Left colon (tissue), 2 donors: ENCODE data around the gene BCL7B. TPM values are rescaled to one million over a fixed set of nuclear protein-coding genes. Genes with fewer than 3 reads are reported as not detected.
"Not testable (repeated sequence)": the region's sequence is repeated elsewhere in the genome, so short reads cannot be mapped to it uniquely, and the experiment has no call there.

Experiments
- ATAC-seq: fragments of 200-7000 bp; cut with Tn5 transposase; one replicate; pipeline ENCODE4 v1.9.1; 2020; ENCODE audit warnings: mild to moderate bottlenecking, moderate library complexity
- DNase-seq, 2 donors: peaks; one replicate each; pipeline ENCODE4 v3.0.0-alpha.2; 2020
- intact Hi-C, 2 donors: fragments of 100-400 bp; cut with DNase I in 1 of 2; cut with micrococcal nuclease in 1 of 2; formaldehyde crosslinking; loops; one replicate each; pipeline versions ENCODE4 v1.11.2 to v1.14.0; 2022; cut with DNase I, micrococcal nuclease
- total RNA-seq, 2 donors: library from RNA; stranded (reverse); fragmentation: NEBNext Ultra II Directional; extraction: Animal tissue kit (Norgen Biotek cat#: 25700); gene quantifications; one replicate each; pipeline ENCODE4 v1.2.1, GENCODE V29; 2021
- donor health status: DM: no; HTN: no; CAD: no.
- donor health status: DM: yes; HTN: yes; CAD: no.

Gene BCL7B
- total RNA-seq, 2 donors from 2014 or later = 59.0 to 60.8 TPM

DNA sequence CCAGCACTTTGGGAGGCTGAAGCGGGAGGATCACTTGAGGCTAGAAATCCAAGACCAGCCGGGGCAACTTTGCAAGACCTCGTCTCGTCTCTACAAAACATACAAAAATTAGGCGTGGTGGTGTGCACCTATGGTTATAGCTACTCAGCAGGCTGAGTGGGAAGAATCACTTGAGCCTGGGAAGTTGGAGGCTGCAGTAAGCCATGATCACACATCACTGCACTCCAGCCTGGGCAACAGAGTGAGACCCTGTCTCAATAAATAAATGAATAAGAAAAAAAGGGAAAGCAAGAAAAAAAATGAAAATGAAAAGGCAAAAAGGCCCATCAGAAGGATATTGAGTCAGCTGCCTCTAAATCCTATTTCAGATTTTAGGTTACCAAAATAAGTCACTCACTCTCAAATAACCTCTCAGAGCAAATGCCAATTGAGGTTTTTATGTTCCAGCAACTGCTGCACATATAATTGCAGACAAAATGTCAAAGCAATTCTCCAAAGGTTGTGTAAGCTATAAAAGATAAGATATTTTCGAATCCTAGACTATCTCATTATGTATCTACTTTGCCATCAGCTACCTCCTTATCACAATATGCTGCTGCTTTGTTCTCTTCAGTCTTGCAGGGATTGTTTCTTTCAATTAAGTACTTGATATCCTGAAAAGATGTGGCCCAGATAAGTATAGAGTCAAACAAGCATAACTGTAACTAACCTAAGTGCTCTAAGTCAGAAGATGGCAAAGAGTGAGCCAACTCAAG, 40.1 kb downstream of the BCL7B start:
- intact Hi-C loops = no loop called here
- no peak for DNase-seq
- no peak for ATAC-seq

DNA sequence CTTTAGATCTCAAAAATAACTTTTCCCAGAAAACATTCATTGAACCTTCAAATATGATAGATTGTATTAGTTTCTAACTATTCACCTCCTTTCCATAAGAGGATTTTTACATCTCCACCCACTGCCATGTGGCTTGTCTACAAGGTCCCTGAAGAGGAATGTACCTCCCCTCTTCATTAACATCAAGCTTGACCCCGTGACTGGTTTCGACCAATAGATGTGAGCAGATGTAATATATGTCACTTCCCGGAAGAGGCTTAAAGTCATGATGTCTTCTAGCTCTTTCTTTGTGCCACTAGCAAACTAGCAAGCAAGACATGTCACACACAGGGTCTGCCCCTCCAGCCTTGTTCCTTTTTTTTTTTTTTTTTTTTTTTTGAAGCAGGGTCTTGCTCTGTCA, 42.3 kb downstream of the BCL7B start:
- ATAC-seq (no peak), DNase-seq (no peak)
- intact Hi-C loops = no loop called here

DNA sequence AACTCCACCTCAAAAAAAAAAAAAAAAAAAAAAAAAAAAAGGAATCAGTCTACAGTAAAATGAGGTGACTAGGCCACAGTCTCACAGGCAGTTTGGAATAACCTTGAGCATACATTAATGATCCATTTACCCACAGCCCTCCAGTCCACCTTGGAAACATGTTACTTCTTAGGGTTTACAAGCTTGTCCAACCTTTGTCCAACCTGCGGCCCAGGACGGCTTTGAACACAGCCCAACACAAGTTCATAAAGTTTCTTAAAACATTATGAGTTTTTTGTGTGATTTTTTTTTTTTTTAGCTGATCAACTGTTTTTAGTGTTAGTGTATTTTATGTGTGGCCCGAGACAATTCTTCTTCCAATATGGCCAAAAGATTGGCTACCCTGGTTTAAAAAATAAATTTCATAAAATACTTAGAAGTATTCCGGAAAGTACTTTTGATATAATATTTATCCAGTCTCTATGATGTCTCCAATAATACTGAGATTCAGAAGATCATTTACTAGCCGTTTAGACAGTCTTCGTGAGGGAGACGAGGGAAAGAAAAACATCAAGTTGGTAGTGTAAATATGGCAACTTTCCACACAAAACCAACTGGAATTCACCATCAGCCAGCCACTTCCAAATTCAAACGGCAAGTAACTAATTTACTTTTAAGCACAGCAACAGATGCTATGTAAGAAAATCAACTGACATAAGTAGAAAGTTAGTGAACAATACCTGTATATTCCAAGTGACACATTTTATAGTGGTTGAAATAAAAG, 45.3 kb downstream of the BCL7B start:
- no peak for DNase-seq
- no peak for ATAC-seq
- intact Hi-C loops = no loop called here

DNA sequence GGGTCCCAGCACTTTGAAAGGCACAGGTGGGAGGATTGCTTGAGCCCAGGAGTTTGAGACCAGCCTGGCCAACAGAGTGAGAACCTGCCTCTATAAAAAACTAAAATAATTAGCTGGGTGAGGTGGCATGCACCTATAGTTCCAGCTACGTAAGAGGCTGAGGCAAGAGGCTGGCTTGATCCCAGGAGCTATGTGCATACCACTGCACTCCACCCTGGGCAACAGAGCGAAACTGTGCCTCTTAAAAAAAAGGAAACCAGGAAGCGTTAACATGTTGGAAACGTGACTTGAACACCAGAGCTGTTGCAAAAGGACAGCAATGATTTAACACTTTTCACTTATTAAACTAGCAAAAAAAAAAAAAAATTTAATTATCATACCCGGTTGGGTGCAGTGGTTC, 48.0 kb downstream of the BCL7B start:
- intact Hi-C loops = no loop called here
- ATAC-seq (no peak), DNase-seq (no peak)

DNA sequence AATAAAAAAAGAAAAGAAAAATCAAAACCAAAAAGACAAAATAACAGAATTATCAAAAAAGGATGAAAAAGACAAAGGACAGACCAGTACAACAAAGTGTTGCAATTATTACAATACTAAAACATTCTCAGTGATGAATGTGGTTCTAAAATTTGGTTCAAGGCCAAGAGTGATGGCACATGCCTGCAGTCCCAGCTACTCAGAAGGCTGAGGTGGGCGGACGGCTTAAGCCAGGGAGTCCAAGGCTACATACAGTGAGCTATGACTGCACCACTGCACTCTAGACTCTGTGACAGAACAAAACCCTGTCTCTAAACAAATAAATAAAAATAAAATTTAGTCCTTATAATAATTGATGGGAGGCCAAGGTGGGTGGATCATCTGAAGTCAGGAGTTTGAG, 49.9 kb downstream of the BCL7B start:
- ATAC-seq (no peak), DNase-seq (no peak)
- intact Hi-C loops = no loop called here

DNA sequence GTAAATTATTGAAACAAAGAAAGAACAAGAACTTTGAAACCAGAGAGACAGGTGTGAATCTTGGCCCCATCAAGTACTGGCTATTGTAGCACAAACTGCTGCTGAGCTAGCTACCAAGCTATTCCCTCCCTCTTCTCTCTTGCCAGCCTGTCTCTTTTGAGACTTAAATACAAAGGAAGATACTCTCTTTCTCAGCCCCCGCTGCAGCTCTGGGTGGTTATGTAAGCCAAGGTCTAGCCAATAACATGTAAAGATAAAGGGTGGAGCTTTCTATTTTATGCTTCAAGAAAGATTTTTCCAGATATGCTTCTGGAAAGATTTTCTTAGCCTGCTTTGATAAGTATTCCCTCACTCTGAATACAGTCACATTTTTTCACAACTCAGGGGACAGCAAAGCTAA, 52.6 kb downstream of the BCL7B start:
- intact Hi-C loops = no loop called here
- no peak for ATAC-seq
- no peak for DNase-seq

DNA sequence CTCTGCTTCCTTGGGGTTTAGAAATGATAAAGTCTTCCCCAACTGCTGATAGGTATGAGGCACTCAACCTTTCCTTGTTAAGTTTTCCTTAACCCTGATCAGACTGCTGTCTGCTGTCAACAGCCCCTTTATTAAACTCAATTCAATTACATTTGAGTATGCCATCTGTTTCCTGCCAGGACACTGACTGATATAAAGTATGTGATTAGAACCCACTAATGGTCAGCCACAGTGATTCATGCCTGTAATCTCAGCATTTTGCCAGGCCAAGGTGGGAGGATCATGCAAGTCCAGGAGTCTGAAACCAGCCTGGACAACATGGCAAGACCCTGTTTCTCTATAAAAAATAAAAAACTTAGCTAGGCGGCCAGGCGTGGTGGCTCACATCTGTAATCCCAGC, 53.5 kb downstream of the BCL7B start:
- ATAC-seq (no peak), DNase-seq (no peak)
- intact Hi-C loops = no loop called here

DNA sequence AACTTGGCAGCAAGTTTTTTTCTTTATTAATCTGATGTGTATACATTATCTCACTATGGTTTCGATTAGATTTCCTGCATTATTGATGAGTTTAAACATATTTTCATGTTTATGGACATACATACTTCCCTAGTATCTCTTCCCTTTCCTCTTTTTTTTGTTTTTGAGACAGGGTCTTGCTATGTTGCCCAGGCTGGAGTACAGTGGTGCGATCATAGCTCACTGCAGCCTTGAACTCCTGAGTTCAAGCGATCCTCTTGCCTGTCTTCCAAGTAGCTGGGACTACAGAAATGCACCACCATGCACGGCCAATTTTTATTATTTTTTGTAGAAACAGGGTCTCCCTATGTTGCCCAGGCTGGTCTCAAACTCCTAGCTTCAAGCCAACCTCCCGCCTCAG, 54.3 kb downstream of the BCL7B start:
- ATAC-seq (no peak), DNase-seq (no peak)
- intact Hi-C loops = no loop called here

DNA sequence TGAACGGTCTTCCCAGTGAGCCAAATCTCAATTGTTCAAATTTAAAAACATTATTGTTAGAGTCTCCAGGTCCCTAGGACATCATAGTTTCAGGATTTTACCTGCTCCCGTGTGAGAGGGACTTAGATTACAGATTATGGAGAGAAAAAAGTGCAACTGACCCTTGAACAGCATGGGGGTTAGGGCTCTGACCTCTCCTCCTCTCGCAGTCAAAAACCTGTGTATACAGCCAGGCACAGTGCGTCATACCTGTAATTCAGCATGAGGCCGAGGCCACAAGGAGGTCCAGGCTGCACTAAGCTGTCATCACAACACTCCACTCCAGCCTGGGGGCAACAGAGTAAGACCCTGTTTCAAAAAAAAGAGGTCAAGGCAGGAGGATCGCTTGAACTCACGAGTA, 60.9 kb downstream of the BCL7B start:
- intact Hi-C loops = no loop called here
- ATAC-seq (no peak), DNase-seq (no peak)

DNA sequence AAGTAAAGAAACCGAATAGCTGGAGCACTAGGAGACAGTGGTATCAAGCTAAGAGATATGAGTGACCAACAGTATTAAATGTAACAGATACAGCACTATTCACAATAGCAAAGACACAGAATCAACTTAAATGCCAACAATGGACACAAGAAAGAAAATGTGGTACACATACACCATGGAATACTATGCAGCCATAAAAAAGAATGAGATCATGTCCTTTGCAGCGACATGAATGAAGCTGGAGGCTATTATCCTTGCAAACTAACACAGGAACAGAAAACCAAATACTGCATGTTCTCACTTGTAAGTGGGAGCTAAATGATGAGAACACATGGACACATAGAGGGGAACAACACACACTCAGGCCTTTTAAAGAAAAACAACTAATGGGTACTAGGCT, 62.0 kb downstream of the BCL7B start:
- ATAC-seq, intact Hi-C loops, DNase-seq: not testable (repeated sequence)

DNA sequence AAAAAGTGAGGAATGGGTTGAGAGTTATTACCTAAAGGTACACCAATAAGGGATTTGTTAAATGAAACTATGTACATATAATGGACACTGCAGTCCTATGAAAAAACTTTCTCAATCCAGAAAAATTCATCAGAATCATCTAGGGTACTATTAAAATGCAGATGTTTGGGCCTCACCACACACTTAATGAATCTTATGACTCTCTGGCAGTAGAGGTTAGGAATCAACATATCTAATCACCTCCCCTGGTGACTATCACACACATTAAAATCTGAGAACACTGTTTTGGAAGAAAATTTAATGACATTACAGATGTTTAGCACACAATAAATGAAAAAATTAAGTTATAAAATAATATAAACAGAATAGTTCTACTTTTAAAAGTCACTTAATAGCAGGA, 67.5 kb downstream of the BCL7B start:
- intact Hi-C loops = no loop called here
- no peak for ATAC-seq

DNA sequence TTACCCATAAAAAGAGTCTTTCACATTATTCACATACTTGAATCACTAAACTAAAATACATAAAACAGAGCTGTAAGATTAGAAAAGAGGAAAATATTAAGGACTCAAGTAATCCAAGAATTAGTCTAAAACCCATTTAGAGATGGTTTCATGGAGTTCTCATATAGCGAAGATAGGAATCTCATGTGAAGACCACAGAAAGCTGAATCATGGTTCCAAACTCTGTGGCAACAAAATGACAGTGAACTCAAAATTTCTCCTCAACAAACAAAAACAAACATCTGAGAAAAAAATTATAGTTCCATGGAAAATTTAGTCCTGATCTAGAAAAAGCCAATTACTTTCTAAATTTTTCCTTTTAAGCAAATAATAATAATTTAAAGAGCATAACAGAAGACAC, 70.0 kb downstream of the BCL7B start:
- ATAC-seq (no peak), DNase-seq (no peak)
- intact Hi-C loops = no loop called here

More for the DNA sequence above, 67.5 kb downstream of the BCL7B start:
- DNase-seq = no peak

Other genes starting within 250 kb of the BCL7B start
- 10 to 100 TPM; 20.7 to 24.1 TPM for gene NSUN5, start 248.9 kb downstream of the BCL7B start, total RNA-seq
- gene TRIM50, start 229.6 kb downstream of the BCL7B start, total RNA-seq = under 1 TPM in 1 of 2 donors, not detected in 1; 0.28 TPM
- not detected for gene FKBP6, start 229.5 kb downstream of the BCL7B start, total RNA-seq
- gene FZD9, start 123.9 kb downstream of the BCL7B start, total RNA-seq = under 1 TPM; 0.12 to 0.25 TPM
- gene BAZ1B, start 35.4 kb downstream of the BCL7B start, total RNA-seq = 10 to 100 TPM; 37.7 to 42.6 TPM
- 10 to 100 TPM; 30.8 to 36.3 TPM for gene TBL2, start 20.9 kb upstream of the BCL7B start, total RNA-seq
- 10 to 100 TPM; 13.2 to 23.3 TPM for gene MLXIPL, start 66.8 kb upstream of the BCL7B start, total RNA-seq
- gene VPS37D, start 110.1 kb upstream of the BCL7B start, total RNA-seq = under 1 TPM; 0.70 to 0.78 TPM
- gene DNAJC30, start 125.8 kb upstream of the BCL7B start, total RNA-seq = 10 to 100 TPM in 1 of 2 donors, 1 to 10 TPM in 1; 8.5 to 10.0 TPM
- gene BUD23, start 125.9 kb upstream of the BCL7B start, total RNA-seq = 10 to 100 TPM; 39.0 to 48.2 TPM
- 1 to 10 TPM; 4.7 to 6.9 TPM for gene STX1A, start 162.0 kb upstream of the BCL7B start, total RNA-seq
- gene ABHD11, start 181.1 kb upstream of the BCL7B start, total RNA-seq = 100 to 1,000 TPM in 1 of 2 donors, 10 to 100 TPM in 1; 89.5 to 131 TPM
- 100 to 1,000 TPM; 566 to 781 TPM for gene CLDN3, start 212.6 kb upstream of the BCL7B start, total RNA-seq